H9 (cell line): Measurements from ENCODE around the gene CREB3L2. TPM values are rescaled to one million over a fixed set of nuclear protein-coding genes. Genes with fewer than 3 reads are reported as not detected.

Experiments used
- DNase-seq: peaks from one replicate; pipeline ENCODE4 v3.0.0-alpha.2; 2017
- H2AFZ ChIP-seq: one replicate; pipeline ENCODE4 v1.6.1; 2013; ENCODE audit warnings: mild to moderate bottlenecking, low read length, control low read depth, moderate library complexity
- H2AK5ac ChIP-seq: 2 replicates; pipeline ENCODE4 v1.6.1; 2013; ENCODE audit warnings: low read length, control low read depth, mixed read lengths; ENCODE audit not compliant: insufficient read length
- H2BK120ac ChIP-seq: one replicate; pipeline ENCODE4 v1.6.1; 2013; ENCODE audit warnings: low read depth, mild to moderate bottlenecking, low read length, control low read depth, inconsistent platforms; ENCODE audit not compliant: poor library complexity, severe bottlenecking
- H2BK12ac ChIP-seq: 2 replicates; pipeline ENCODE4 v1.6.1; 2013; ENCODE audit warnings: low read length, control low read depth, mixed read lengths, low read depth; ENCODE audit not compliant: insufficient read length
- H2BK15ac ChIP-seq: 2 replicates; pipeline ENCODE4 v1.6.1; 2013; ENCODE audit warnings: low read depth, low read length, control low read depth
- H2BK20ac ChIP-seq: one replicate; pipeline ENCODE4 v1.6.1; 2013; ENCODE audit warnings: low read depth, mild to moderate bottlenecking, low read length, control low read depth, inconsistent platforms; ENCODE audit not compliant: poor library complexity, severe bottlenecking
- H2BK5ac ChIP-seq: 2 replicates; pipeline ENCODE4 v1.6.1; 2013; ENCODE audit warnings: low read length, control low read depth, mixed read lengths; ENCODE audit not compliant: insufficient read length
- H3K14ac ChIP-seq: 2 replicates; pipeline ENCODE4 v1.6.1; 2013; ENCODE audit warnings: low read length, control low read depth; ENCODE audit not compliant: insufficient read depth
- H3K18ac ChIP-seq: 2 replicates; pipeline ENCODE4 v1.6.1; 2013; ENCODE audit warnings: low read depth, mild to moderate bottlenecking, mixed read lengths, low read length, control low read depth; ENCODE audit not compliant: insufficient read length
- H3K23ac ChIP-seq: 2 replicates; pipeline ENCODE4 v1.6.1; 2013; ENCODE audit warnings: low read length, control low read depth, mixed read lengths, low read depth; ENCODE audit not compliant: insufficient read length
- H3K23me2 ChIP-seq: 2 replicates; pipeline ENCODE4 v1.6.1; 2013; ENCODE audit warnings: low read depth, mild to moderate bottlenecking, mixed read lengths, low read length, control low read depth; ENCODE audit not compliant: insufficient read length, poor library complexity, severe bottlenecking
- H3K27ac ChIP-seq: 2 replicates; pipeline ENCODE4 v1.5.1; 2013; ENCODE audit warnings: low read length, control low read depth, mixed read lengths, low read depth; ENCODE audit not compliant: insufficient read length
- H3K27me3 ChIP-seq: 2 replicates; pipeline ENCODE4 v1.6.1; 2013; ENCODE audit warnings: low read length, control low read depth, inconsistent platforms; ENCODE audit not compliant: insufficient read depth
- H3K4ac ChIP-seq: 2 replicates; pipeline ENCODE4 v1.6.1; 2013; ENCODE audit warnings: low read depth, mild to moderate bottlenecking, control low read depth, inconsistent platforms, low read length, moderate library complexity
- H3K4me1 ChIP-seq: 2 replicates; pipeline ENCODE4 v1.6.1; 2013; ENCODE audit warnings: low read length, control low read depth, inconsistent platforms; ENCODE audit not compliant: insufficient read depth
- H3K4me2 ChIP-seq: 2 replicates; pipeline ENCODE4 v1.6.1; 2013; ENCODE audit warnings: low read length, control low read depth, mixed read lengths; ENCODE audit not compliant: insufficient read length, insufficient read depth
- H3K56ac ChIP-seq: 2 replicates; pipeline ENCODE4 v1.6.1; 2013; ENCODE audit warnings: low read depth, mild to moderate bottlenecking, mixed read lengths, low read length, control low read depth; ENCODE audit not compliant: insufficient read length
- H3K79me1 ChIP-seq: 2 replicates; pipeline ENCODE4 v1.6.1; 2013; ENCODE audit warnings: low read depth, mild to moderate bottlenecking, moderate library complexity, low read length, control low read depth, inconsistent platforms; ENCODE audit not compliant: insufficient read depth, poor library complexity, severe bottlenecking
- H3K79me2 ChIP-seq: 2 replicates; pipeline ENCODE4 v1.6.1; 2013; ENCODE audit warnings: low read length, control low read depth, inconsistent platforms; ENCODE audit not compliant: insufficient read depth
- H3K9ac ChIP-seq: 2 replicates; pipeline ENCODE4 v1.6.1; 2013; ENCODE audit warnings: low read length, control low read depth, mixed read lengths; ENCODE audit not compliant: insufficient read length; ENCODE audit errors: extremely low read depth
- H3K9me3 ChIP-seq: one replicate; pipeline ENCODE4 v1.6.1; 2013; ENCODE audit warnings: low read depth, low read length, inconsistent platforms; ENCODE audit not compliant: control insufficient read depth
- H3T11ph ChIP-seq: one replicate; pipeline ENCODE4 v1.6.1; 2013; ENCODE audit warnings: mild to moderate bottlenecking, low read length, control low read depth, inconsistent platforms
- H4K20me1 ChIP-seq: one replicate; pipeline ENCODE4 v1.6.1; 2013; ENCODE audit not compliant: control insufficient read depth, insufficient read length, insufficient read depth
- H4K5ac ChIP-seq: 2 replicates; pipeline ENCODE4 v1.6.1; 2013; ENCODE audit warnings: low read depth, mild to moderate bottlenecking, mixed read lengths, low read length, control low read depth; ENCODE audit not compliant: insufficient read length
- H4K8ac ChIP-seq: replicated peaks from 2 replicates; pipeline ENCODE4 v1.6.1; 2013; ENCODE audit warnings: low read length, control low read depth, mixed read lengths, low read depth; ENCODE audit not compliant: insufficient read length
- H4K91ac ChIP-seq: 2 replicates; pipeline ENCODE4 v1.6.1; 2013; ENCODE audit warnings: low read depth, mild to moderate bottlenecking, moderate library complexity, mixed read lengths, low read length, control low read depth; ENCODE audit not compliant: insufficient read length
- H3K27ac Mint-ChIP-seq, 3 experiments: 2 replicates in 2 of 3; 3 replicates in 1 of 3; pipeline ENCODE4 v1.8.0; 2020 to 2021; ENCODE audit warnings: mixed read lengths in 3 of 3, mild to moderate bottlenecking in 1 of 3, moderate library complexity in 1 of 3
- H3K27me3 Mint-ChIP-seq: 2 replicates; pipeline ENCODE4 v1.8.0; 2021; ENCODE audit warnings: low read depth, mild to moderate bottlenecking, moderate library complexity, mixed read lengths
- H3K36me3 Mint-ChIP-seq, 3 experiments: 2 replicates in 2 of 3; 3 replicates in 1 of 3; pipeline ENCODE4 v1.8.0; 2020 to 2021; ENCODE audit warnings: low read depth in 3 of 3, mixed read lengths in 3 of 3; ENCODE audit not compliant: insufficient read depth in 1 of 3
- H3K4me1 Mint-ChIP-seq, 2 experiments: 2 replicates each; pipeline ENCODE4 v1.8.0; 2020; ENCODE audit warnings: mixed read lengths in 2 of 2
- H3K4me3 Mint-ChIP-seq, 2 experiments: 2 replicates in 1 of 2; 3 replicates in 1 of 2; pipeline ENCODE4 v1.8.0; 2020 to 2021; ENCODE audit warnings: mild to moderate bottlenecking in 2 of 2, mixed read lengths in 2 of 2, moderate library complexity in 1 of 2
- H3K9me3 Mint-ChIP-seq, 2 experiments: 2 replicates in 1 of 2; 3 replicates in 1 of 2; pipeline ENCODE4 v1.8.0; 2020; ENCODE audit warnings: mild to moderate bottlenecking in 2 of 2, mixed read lengths in 2 of 2, moderate library complexity in 1 of 2
- CTCF ChIP-seq: fragments of 200-600 bp; sonication (generic); conservative IDR thresholded peaks from 3 replicates; pipeline ENCODE4 v1.8.0; 2021; ENCODE audit warnings: antibody characterized with exemption, mild to moderate bottlenecking
- WGBS: extraction: QIAGEN DNeasy Blood & Tissue Kit; methylation state at CpG from one replicate; pipeline ENCODE4 v1.1.7; 2013; ENCODE audit warnings: missing lambda C conversion rate, low lambda C conversion rate, mixed read lengths; ENCODE audit not compliant: insufficient read length; ENCODE audit errors: extremely low coverage; 5-methylcytosine and 5-hydroxymethylcytosine counted together
- total RNA-seq: library from RNA; stranded (reverse); gene quantifications from 2 replicates; pipeline ENCODE4 v1.2.1, GENCODE V29; 2021

Gene CREB3L2
- total RNA-seq, 1 experiment from 2014 or later, result 60.7 TPM

DNA sequence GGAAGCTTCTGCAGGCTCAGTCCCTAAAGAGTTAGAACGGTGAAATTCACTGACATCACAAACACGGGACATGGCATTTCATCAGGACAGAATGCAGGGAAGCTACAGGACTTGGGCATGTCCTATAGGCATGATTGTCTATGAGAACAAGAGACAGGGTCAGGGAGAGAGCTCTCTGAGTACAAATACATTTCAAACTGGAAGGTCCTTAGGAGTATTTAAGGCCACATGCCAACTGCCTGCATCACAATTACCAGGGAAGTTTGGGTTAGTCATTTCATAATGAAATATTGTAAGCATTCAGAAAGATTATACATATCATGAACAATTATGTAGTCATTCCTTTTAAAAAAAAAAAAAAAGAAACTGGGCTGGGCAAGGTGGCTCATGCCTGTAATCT, 71.3 kb downstream of the CREB3L2 start:
- no peaks in the 10 kb centered on the region for H4K20me1 ChIP-seq
- no peak overlapping the region for H3K27ac ChIP-seq
- no peak overlapping the region for H2BK12ac ChIP-seq
- H3K36me3 Mint-ChIP-seq, result peaks cover 19 to 30% (median 30%) of the 10 kb centered on the region in 3 experiments
- peaks cover 3% of the 10 kb centered on the region; the same call in 1 of the 2 replicates for H3K79me2 ChIP-seq
- no peaks in the 10 kb centered on the region for H3K27me3 ChIP-seq
- H3K9me3 Mint-ChIP-seq, result no peaks in the 10 kb centered on the region; a peak in 2 of 5 replicates
- H3K9ac ChIP-seq, result no peak overlapping the region
- no peak overlapping the region for H3K56ac ChIP-seq
- H2BK15ac ChIP-seq, result no peak overlapping the region
- no peak overlapping the region for H2BK20ac ChIP-seq
- no peaks in the 10 kb centered on the region for H3K23me2 ChIP-seq
- H3K4ac ChIP-seq, result no peak overlapping the region
- peak overlapping the region in 1 of 3 experiments; percentile 30; a peak in 1 of 7 replicates for H3K27ac Mint-ChIP-seq
- no peak overlapping the region for H2AK5ac ChIP-seq
- no peak overlapping the region for H3K23ac ChIP-seq
- no peak overlapping the region for H2AFZ ChIP-seq
- no peak overlapping the region for H2BK5ac ChIP-seq
- H3K4me2 ChIP-seq, result no peak overlapping the region
- no peak overlapping the region for H3K18ac ChIP-seq
- no peaks in the 10 kb centered on the region for H3K79me1 ChIP-seq
- H3K4me1 ChIP-seq, result peaks cover 6% of the 10 kb centered on the region; the same call in 1 of the 2 replicates
- H3T11ph ChIP-seq, result no peak overlapping the region
- no peak overlapping the region for H4K91ac ChIP-seq
- TF ChIP-seq CTCF, result no peak
- H3K14ac ChIP-seq, result no peak overlapping the region
- H3K4me3 Mint-ChIP-seq, result no peak overlapping the region
- peaks cover 16 to 20% of the 10 kb centered on the region in 2 experiments for H3K4me1 Mint-ChIP-seq
- H2BK120ac ChIP-seq, result no peak overlapping the region
- no peak for DNase-seq
- no peaks in the 10 kb centered on the region for H3K27me3 Mint-ChIP-seq
- no peaks in the 10 kb centered on the region for H3K9me3 ChIP-seq
- H4K8ac ChIP-seq, result no peak overlapping the region
- H4K5ac ChIP-seq, result no peak overlapping the region
- WGBS, result no CpG with 5 or more reads among the region's 2 CpGs
